ENCODE measurements around the gene BRINP2. TPM values are rescaled to one million over a fixed set of nuclear protein-coding genes. Genes with fewer than 3 reads are reported as not detected.

The BRINP2 gene
- total and polyA plus RNA-seq, 4 donors, result 0.05 to 0.75 (median 0.36) TPM

DNA sequence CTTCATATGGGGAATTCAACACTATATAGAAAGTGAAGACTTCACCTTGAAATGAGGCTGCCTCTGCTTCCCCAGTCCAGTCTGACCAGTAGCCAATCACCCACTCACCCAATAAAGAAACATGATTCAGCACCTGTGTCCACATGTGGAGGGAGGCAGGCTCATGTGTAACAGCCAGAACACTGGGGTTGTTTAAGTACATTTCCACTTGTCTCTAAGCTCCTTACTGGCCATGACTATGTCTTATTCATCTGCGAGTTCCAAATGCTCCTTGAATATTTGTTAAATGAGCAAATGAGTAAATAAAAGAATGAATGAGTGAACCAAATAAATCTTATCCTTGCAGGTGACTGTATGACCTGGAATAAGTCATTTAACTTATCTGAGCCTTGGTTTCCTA, 100.1 kb downstream of the BRINP2 start:
- no peak for DNase-seq (ENCODE audit: low spot score)
- H3K27ac ChIP-seq (ENCODE audit: low read depth in 1 of 2, low read length in 2 of 2), result no peak overlapping the region
- H3K4me3 ChIP-seq (ENCODE audit: low read depth in 1 of 3, low read length in 3 of 3), result no peak overlapping the region
- no peak overlapping the region for H3K9ac ChIP-seq (ENCODE audit: low read depth in 1 of 2, low read length in 2 of 2)
- WGBS, result 87% methylated on average over 1 of the region's 1 CpG
- peaks cover 0 to 4% (median 0%) of the 10 kb centered on the region in 4 donors for H3K27me3 ChIP-seq (ENCODE audit: control insufficient read depth in 4 of 4, insufficient read depth in 4 of 4, low read length in 3 of 4)
- peaks cover 0 to 3% (median 0%) of the 10 kb centered on the region in 4 donors for H3K4me1 ChIP-seq (ENCODE audit: control insufficient read depth in 4 of 4, insufficient read depth in 4 of 4, low read length in 3 of 4)
- TF ChIP-seq, protein P1, sequence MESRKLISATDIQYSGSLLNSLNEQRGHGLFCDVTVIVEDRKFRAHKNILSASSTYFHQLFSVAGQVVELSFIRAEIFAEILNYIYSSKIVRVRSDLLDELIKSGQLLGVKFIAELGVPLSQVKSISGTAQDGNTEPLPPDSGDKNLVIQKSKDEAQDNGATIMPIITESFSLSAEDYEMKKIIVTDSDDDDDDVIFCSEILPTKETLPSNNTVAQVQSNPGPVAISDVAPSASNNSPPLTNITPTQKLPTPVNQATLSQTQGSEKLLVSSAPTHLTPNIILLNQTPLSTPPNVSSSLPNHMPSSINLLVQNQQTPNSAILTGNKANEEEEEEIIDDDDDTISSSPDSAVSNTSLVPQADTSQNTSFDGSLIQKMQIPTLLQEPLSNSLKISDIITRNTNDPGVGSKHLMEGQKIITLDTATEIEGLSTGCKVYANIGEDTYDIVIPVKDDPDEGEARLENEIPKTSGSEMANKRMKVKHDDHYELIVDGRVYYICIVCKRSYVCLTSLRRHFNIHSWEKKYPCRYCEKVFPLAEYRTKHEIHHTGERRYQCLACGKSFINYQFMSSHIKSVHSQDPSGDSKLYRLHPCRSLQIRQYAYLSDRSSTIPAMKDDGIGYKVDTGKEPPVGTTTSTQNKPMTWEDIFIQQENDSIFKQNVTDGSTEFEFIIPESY (IDR thresholded peaks at IDR 0.05), result no peak
- TF ChIP-seq, protein P2, sequence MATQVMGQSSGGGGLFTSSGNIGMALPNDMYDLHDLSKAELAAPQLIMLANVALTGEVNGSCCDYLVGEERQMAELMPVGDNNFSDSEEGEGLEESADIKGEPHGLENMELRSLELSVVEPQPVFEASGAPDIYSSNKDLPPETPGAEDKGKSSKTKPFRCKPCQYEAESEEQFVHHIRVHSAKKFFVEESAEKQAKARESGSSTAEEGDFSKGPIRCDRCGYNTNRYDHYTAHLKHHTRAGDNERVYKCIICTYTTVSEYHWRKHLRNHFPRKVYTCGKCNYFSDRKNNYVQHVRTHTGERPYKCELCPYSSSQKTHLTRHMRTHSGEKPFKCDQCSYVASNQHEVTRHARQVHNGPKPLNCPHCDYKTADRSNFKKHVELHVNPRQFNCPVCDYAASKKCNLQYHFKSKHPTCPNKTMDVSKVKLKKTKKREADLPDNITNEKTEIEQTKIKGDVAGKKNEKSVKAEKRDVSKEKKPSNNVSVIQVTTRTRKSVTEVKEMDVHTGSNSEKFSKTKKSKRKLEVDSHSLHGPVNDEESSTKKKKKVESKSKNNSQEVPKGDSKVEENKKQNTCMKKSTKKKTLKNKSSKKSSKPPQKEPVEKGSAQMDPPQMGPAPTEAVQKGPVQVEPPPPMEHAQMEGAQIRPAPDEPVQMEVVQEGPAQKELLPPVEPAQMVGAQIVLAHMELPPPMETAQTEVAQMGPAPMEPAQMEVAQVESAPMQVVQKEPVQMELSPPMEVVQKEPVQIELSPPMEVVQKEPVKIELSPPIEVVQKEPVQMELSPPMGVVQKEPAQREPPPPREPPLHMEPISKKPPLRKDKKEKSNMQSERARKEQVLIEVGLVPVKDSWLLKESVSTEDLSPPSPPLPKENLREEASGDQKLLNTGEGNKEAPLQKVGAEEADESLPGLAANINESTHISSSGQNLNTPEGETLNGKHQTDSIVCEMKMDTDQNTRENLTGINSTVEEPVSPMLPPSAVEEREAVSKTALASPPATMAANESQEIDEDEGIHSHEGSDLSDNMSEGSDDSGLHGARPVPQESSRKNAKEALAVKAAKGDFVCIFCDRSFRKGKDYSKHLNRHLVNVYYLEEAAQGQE (IDR thresholded peaks at IDR 0.05), result no peak
- TF ChIP-seq SP1 (IDR thresholded peaks at IDR 0.05), result no peak
- no peaks in the 10 kb centered on the region for H3K36me3 ChIP-seq (ENCODE audit: control insufficient read depth in 4 of 4, insufficient read depth in 3 of 4, low read depth in 1 of 4, low read length in 3 of 4)
- no peaks in the 10 kb centered on the region for H3K9me3 ChIP-seq (ENCODE audit: control insufficient read depth in 4 of 4, low read length in 3 of 4)

DNA sequence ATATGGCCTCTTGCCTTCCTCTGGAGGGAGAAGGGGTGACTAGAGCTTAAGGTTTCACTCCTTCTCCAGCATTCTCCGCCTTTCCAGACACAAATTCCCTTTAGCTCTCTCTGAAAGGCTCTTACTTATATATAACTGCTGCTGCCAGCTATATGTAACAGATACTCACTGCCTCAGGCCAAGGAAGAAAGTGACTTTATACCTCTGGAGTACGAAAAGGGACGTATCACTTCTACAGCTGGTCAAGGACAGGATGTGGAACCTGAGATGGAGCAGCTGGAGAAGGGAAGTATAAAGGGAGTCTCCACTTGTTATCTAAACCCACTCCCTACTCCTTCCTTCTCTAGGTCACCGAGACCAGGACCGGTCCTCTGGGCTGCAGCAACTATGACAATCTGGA, 102.4 kb downstream of the BRINP2 start:
- peaks cover 0 to 3% (median 0%) of the 10 kb centered on the region in 4 donors for H3K4me1 ChIP-seq (ENCODE audit: control insufficient read depth in 4 of 4, insufficient read depth in 4 of 4, low read length in 3 of 4)
- no peak overlapping the region for H3K9ac ChIP-seq (ENCODE audit: low read depth in 1 of 2, low read length in 2 of 2)
- 74% methylated on average over 5 of the region's 5 CpGs for WGBS
- H3K9me3 ChIP-seq (ENCODE audit: control insufficient read depth in 4 of 4, low read length in 3 of 4), result no peaks in the 10 kb centered on the region
- no peak overlapping the region for H3K4me3 ChIP-seq (ENCODE audit: low read depth in 1 of 3, low read length in 3 of 3)
- H3K27ac ChIP-seq (ENCODE audit: low read depth in 1 of 2, low read length in 2 of 2), result no peak overlapping the region
- H3K27me3 ChIP-seq (ENCODE audit: control insufficient read depth in 4 of 4, insufficient read depth in 4 of 4, low read length in 3 of 4), result peaks cover 0 to 2% (median 0%) of the 10 kb centered on the region in 4 donors
- no peak for TF ChIP-seq GABPA (IDR thresholded peaks at IDR 0.05 in 1 of 2, conservative IDR thresholded peaks at IDR 0.05 in 1 of 2)
- no peak for TF ChIP-seq FOXA1 (IDR thresholded peaks at IDR 0.05)
- TF ChIP-seq, protein P1 (IDR thresholded peaks at IDR 0.05), result no peak
- TF ChIP-seq FOXA2 (IDR thresholded peaks at IDR 0.05), result no peak
- TF ChIP-seq, protein P3, sequence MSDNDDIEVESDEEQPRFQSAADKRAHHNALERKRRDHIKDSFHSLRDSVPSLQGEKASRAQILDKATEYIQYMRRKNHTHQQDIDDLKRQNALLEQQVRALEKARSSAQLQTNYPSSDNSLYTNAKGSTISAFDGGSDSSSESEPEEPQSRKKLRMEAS (IDR thresholded peaks at IDR 0.05), result no peak
- TF ChIP-seq, protein P2 (IDR thresholded peaks at IDR 0.05), result no peak
- TF ChIP-seq EGR1 (IDR thresholded peaks at IDR 0.05; ENCODE audit: low read depth in 2 of 2), result no peak
- no peak for TF ChIP-seq RXRA (IDR thresholded peaks at IDR 0.05)
- TF ChIP-seq HNF4G (IDR thresholded peaks at IDR 0.05), result no peak
- TF ChIP-seq RAD21 (IDR thresholded peaks at IDR 0.05), result no peak
- TF ChIP-seq, protein P4, sequence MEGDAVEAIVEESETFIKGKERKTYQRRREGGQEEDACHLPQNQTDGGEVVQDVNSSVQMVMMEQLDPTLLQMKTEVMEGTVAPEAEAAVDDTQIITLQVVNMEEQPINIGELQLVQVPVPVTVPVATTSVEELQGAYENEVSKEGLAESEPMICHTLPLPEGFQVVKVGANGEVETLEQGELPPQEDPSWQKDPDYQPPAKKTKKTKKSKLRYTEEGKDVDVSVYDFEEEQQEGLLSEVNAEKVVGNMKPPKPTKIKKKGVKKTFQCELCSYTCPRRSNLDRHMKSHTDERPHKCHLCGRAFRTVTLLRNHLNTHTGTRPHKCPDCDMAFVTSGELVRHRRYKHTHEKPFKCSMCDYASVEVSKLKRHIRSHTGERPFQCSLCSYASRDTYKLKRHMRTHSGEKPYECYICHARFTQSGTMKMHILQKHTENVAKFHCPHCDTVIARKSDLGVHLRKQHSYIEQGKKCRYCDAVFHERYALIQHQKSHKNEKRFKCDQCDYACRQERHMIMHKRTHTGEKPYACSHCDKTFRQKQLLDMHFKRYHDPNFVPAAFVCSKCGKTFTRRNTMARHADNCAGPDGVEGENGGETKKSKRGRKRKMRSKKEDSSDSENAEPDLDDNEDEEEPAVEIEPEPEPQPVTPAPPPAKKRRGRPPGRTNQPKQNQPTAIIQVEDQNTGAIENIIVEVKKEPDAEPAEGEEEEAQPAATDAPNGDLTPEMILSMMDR (IDR thresholded peaks at IDR 0.05; ENCODE audit: low read depth, low read length, missing input control), result no peak
- TF ChIP-seq, protein P5, sequence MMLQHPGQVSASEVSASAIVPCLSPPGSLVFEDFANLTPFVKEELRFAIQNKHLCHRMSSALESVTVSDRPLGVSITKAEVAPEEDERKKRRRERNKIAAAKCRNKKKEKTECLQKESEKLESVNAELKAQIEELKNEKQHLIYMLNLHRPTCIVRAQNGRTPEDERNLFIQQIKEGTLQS (IDR thresholded peaks at IDR 0.05), result no peak
- TF ChIP-seq SP1 (IDR thresholded peaks at IDR 0.05), result no peak
- no peak for TF ChIP-seq HNF4A (conservative IDR thresholded peaks at IDR 0.05)
- no peak for TF ChIP-seq YY1 (IDR thresholded peaks at IDR 0.05)
- no peak for TF ChIP-seq NR2F2 (IDR thresholded peaks at IDR 0.05)
- TF ChIP-seq TAF1 (conservative IDR thresholded peaks at IDR 0.05), result no peak
- no peak for TF ChIP-seq JUND (IDR thresholded peaks at IDR 0.05)
- no peaks in the 10 kb centered on the region for H3K36me3 ChIP-seq (ENCODE audit: control insufficient read depth in 4 of 4, insufficient read depth in 3 of 4, low read depth in 1 of 4, low read length in 3 of 4)
- DNase-seq (ENCODE audit: low spot score), result no peak
